ENCODE measurements around the gene SNRK.
A peak's percentile ranks its signal among the peaks of the same experiment; 100 is the strongest.

Gene SNRK

GRCh38 chr3:43285644-43286043, 696 bp upstream of the SNRK start:
- H3K27ac Mint-ChIP-seq: peak overlapping the region; percentile 97
- DNase-seq (no peak), ATAC-seq (replicated peaks) (no peak)
- peaks cover 29 to 34% of the 10 kb centered on the region in 2 donors for H3K4me1 Mint-ChIP-seq (ENCODE audit: low read depth in 2 of 2)
- no peaks in the 10 kb centered on the region for H3K9me3 Mint-ChIP-seq
- peaks cover 34% of the 10 kb centered on the region for H3K36me3 Mint-ChIP-seq (ENCODE audit: insufficient read depth)
- peak overlapping the region; percentile 82 to 89 for H3K4me3 Mint-ChIP-seq
- H3K27me3 Mint-ChIP-seq: no peaks in the 10 kb centered on the region

GRCh38 chr3:43286841-43287499, 630 bp downstream of the SNRK start:
- Mint-ChIP-seq H3K27me3 (no peaks in the 10 kb centered on the region), H3K36me3 (ENCODE audit: insufficient read depth) (peaks cover 40% of the 10 kb centered on the region), H3K9me3 (no peaks in the 10 kb centered on the region), H3K4me3 (peak overlapping the region; percentile 81 to 90), H3K27ac (peak overlapping the region; percentile 96 to 97), H3K4me1 (ENCODE audit: low read depth in 2 of 2) (peaks cover 39 to 47% of the 10 kb centered on the region in 2 donors)
- DNase-seq (peak; percentile 9 to 25 (median 11)), ATAC-seq (replicated peaks) (peak; percentile 45)

- Mint-ChIP-seq H3K9me3 (no peaks in the 10 kb centered on the region), H3K4me1 (ENCODE audit: low read depth in 2 of 2) (peaks cover 43 to 50% of the 10 kb centered on the region in 2 donors), H3K27me3 (no peaks in the 10 kb centered on the region), H3K36me3 (ENCODE audit: insufficient read depth) (peaks cover 40% of the 10 kb centered on the region), H3K27ac (peak overlapping the region; percentile 96 to 97), H3K4me3 (peak overlapping the region; percentile 81 to 90)
- DNase-seq (no peak), ATAC-seq (replicated peaks) (no peak)
Measured at GRCh38 chr3:43287500-43287873, 1.1 kb downstream of the SNRK start.

- peaks cover 52 to 59% of the 10 kb centered on the region in 2 donors for H3K4me1 Mint-ChIP-seq (ENCODE audit: low read depth in 2 of 2)
- ATAC-seq (replicated peaks): peak; percentile 15
- H3K36me3 Mint-ChIP-seq (ENCODE audit: insufficient read depth): peaks cover 40% of the 10 kb centered on the region
Measured at GRCh38 chr3:43288366-43288765, 2.0 kb downstream of the SNRK start.

GRCh38 chr3:43288850-43289249, 2.5 kb downstream of the SNRK start:
- DNase-seq (no peak), ATAC-seq (replicated peaks) (no peak)
- Mint-ChIP-seq H3K4me3 (peak overlapping the region; percentile 81 to 90), H3K4me1 (ENCODE audit: low read depth in 2 of 2) (peaks cover 52 to 59% of the 10 kb centered on the region in 2 donors), H3K36me3 (ENCODE audit: insufficient read depth) (peaks cover 40% of the 10 kb centered on the region), H3K27me3 (no peaks in the 10 kb centered on the region), H3K27ac (peak overlapping the region; percentile 96 to 97), H3K9me3 (no peaks in the 10 kb centered on the region)

More at GRCh38 chr3:43288366-43288765, 2.0 kb downstream of the SNRK start:
- Mint-ChIP-seq H3K9me3 (no peaks in the 10 kb centered on the region), H3K27me3 (no peaks in the 10 kb centered on the region), H3K27ac (peak overlapping the region; percentile 96 to 97), H3K4me3 (peak overlapping the region; percentile 81 to 90)
- DNase-seq: no peak

- no peak for DNase-seq
- peak overlapping the region; percentile 81 to 90 for H3K4me3 Mint-ChIP-seq
- H3K36me3 Mint-ChIP-seq (ENCODE audit: insufficient read depth): peaks cover 40% of the 10 kb centered on the region
- H3K27ac Mint-ChIP-seq: peak overlapping the region; percentile 96 to 97
- ATAC-seq (replicated peaks): no peak
- no peaks in the 10 kb centered on the region for H3K9me3 Mint-ChIP-seq
- H3K27me3 Mint-ChIP-seq: no peaks in the 10 kb centered on the region
- H3K4me1 Mint-ChIP-seq (ENCODE audit: low read depth in 2 of 2): peaks cover 53 to 60% of the 10 kb centered on the region in 2 donors
Measured at GRCh38 chr3:43289401-43289800, 3.1 kb downstream of the SNRK start.

GRCh38 chr3:43289841-43290470, 3.6 kb downstream of the SNRK start:
- Mint-ChIP-seq H3K27me3 (no peaks in the 10 kb centered on the region), H3K4me1 (ENCODE audit: low read depth in 2 of 2) (peaks cover 54 to 66% of the 10 kb centered on the region in 2 donors), H3K9me3 (no peaks in the 10 kb centered on the region), H3K4me3 (peak overlapping the region; percentile 81 to 90), H3K36me3 (ENCODE audit: insufficient read depth) (peaks cover 40% of the 10 kb centered on the region), H3K27ac (peak overlapping the region; percentile 96 to 97)
- ATAC-seq (replicated peaks) (no peak), DNase-seq (no peak)

- Mint-ChIP-seq H3K4me1 (ENCODE audit: low read depth in 2 of 2) (peaks cover 59 to 72% of the 10 kb centered on the region in 2 donors), H3K36me3 (ENCODE audit: insufficient read depth) (peaks cover 42% of the 10 kb centered on the region), H3K4me3 (peak overlapping the region; percentile 81 to 90), H3K27me3 (no peaks in the 10 kb centered on the region), H3K27ac (peak overlapping the region; percentile 92 to 96), H3K9me3 (no peaks in the 10 kb centered on the region)
- no peak for ATAC-seq (replicated peaks)
- no peak for DNase-seq
Measured at GRCh38 chr3:43290956-43291355, 4.6 kb downstream of the SNRK start.

- Mint-ChIP-seq H3K4me3 (peak overlapping the region; percentile 81 to 90), H3K27me3 (no peaks in the 10 kb centered on the region), H3K27ac (peak overlapping the region; percentile 92 to 96), H3K9me3 (no peaks in the 10 kb centered on the region), H3K36me3 (ENCODE audit: insufficient read depth) (peaks cover 40% of the 10 kb centered on the region), H3K4me1 (ENCODE audit: low read depth in 2 of 2) (peaks cover 58 to 73% of the 10 kb centered on the region in 2 donors)
- DNase-seq (no peak), ATAC-seq (replicated peaks) (no peak)
Measured at GRCh38 chr3:43291546-43291945, 5.2 kb downstream of the SNRK start.

- H3K27me3 Mint-ChIP-seq: no peaks in the 10 kb centered on the region
- H3K4me1 Mint-ChIP-seq (ENCODE audit: low read depth in 2 of 2): peaks cover 54 to 77% of the 10 kb centered on the region in 2 donors
- H3K4me3 Mint-ChIP-seq: peak overlapping the region; percentile 59 to 73
- no peaks in the 10 kb centered on the region for H3K9me3 Mint-ChIP-seq
- DNase-seq: no peak
- H3K36me3 Mint-ChIP-seq (ENCODE audit: insufficient read depth): peaks cover 28% of the 10 kb centered on the region
- no peak for ATAC-seq (replicated peaks)
- H3K27ac Mint-ChIP-seq: peak overlapping the region; percentile 78 to 90
Measured at GRCh38 chr3:43294975-43295374, 8.6 kb downstream of the SNRK start.

GRCh38 chr3:43296565-43296964, 10.2 kb downstream of the SNRK start:
- Mint-ChIP-seq H3K9me3 (no peaks in the 10 kb centered on the region), H3K27me3 (no peaks in the 10 kb centered on the region)

GRCh38 chr3:43298292-43298691, 12.0 kb downstream of the SNRK start:
- DNase-seq (no peak), ATAC-seq (replicated peaks) (no peak)
- Mint-ChIP-seq H3K4me3 (peak overlapping the region; percentile 48 to 73), H3K9me3 (no peaks in the 10 kb centered on the region), H3K27ac (peak overlapping the region; percentile 78 to 90), H3K4me1 (ENCODE audit: low read depth in 2 of 2) (peaks cover 34 to 57% of the 10 kb centered on the region in 2 donors), H3K36me3 (ENCODE audit: insufficient read depth) (peaks cover 28% of the 10 kb centered on the region), H3K27me3 (no peaks in the 10 kb centered on the region)

More at GRCh38 chr3:43296565-43296964, 10.2 kb downstream of the SNRK start:
- H3K4me3 Mint-ChIP-seq: peak overlapping the region; percentile 65 to 73
- peak; percentile 51 to 56 (median 52) for DNase-seq
- ATAC-seq (replicated peaks): peak; percentile 93
- peaks cover 17% of the 10 kb centered on the region for H3K36me3 Mint-ChIP-seq (ENCODE audit: insufficient read depth)
- H3K27ac Mint-ChIP-seq: peak overlapping the region; percentile 78 to 90
- peaks cover 42 to 63% of the 10 kb centered on the region in 2 donors for H3K4me1 Mint-ChIP-seq (ENCODE audit: low read depth in 2 of 2)

- H3K27me3 Mint-ChIP-seq: no peaks in the 10 kb centered on the region
- H3K9me3 Mint-ChIP-seq: no peaks in the 10 kb centered on the region
- ATAC-seq (replicated peaks): no peak
- H3K27ac Mint-ChIP-seq: peak overlapping the region; percentile 78 to 90
- H3K36me3 Mint-ChIP-seq (ENCODE audit: insufficient read depth): peaks cover 33% of the 10 kb centered on the region
- peak overlapping the region; percentile 48 to 73 for H3K4me3 Mint-ChIP-seq
- peaks cover 36 to 61% of the 10 kb centered on the region in 2 donors for H3K4me1 Mint-ChIP-seq (ENCODE audit: low read depth in 2 of 2)
- no peak for DNase-seq
Measured at GRCh38 chr3:43298761-43299160, 12.4 kb downstream of the SNRK start.

Data from effector memory CD8-positive, alpha-beta T cell (primary cell).